Liver (tissue), 3 donors: ENCODE results near the gene PCDH7.

Experiments
- ATF3 ChIP-seq: IDR thresholded peaks from 2 replicates; pipeline ENCODE4 v1.6.1; 2016; ENCODE audit warnings: antibody characterized with exemption
- CTCF ChIP-seq: fragments of 150-350 bp; IDR thresholded peaks from 2 replicates; pipeline ENCODE4 v1.5.1; 2017; ENCODE audit warnings: improper control_type of control experiment, low read depth, low read length; ENCODE audit not compliant: missing input control
- RAD21 ChIP-seq, 2 donors: IDR thresholded peaks; 2 replicates each; pipeline ENCODE4 v1.6.1; 2016; ENCODE audit warnings: antibody characterized with exemption in 2 of 2, mild to moderate bottlenecking in 2 of 2
- TF ChIP-seq, protein P1 (sequence below): IDR thresholded peaks from 2 replicates; pipeline ENCODE4 v1.6.1; 2016; ENCODE audit warnings: antibody characterized with exemption, mild to moderate bottlenecking
- donor health status: healthy.
- donor health status: healthy.

DNA sequence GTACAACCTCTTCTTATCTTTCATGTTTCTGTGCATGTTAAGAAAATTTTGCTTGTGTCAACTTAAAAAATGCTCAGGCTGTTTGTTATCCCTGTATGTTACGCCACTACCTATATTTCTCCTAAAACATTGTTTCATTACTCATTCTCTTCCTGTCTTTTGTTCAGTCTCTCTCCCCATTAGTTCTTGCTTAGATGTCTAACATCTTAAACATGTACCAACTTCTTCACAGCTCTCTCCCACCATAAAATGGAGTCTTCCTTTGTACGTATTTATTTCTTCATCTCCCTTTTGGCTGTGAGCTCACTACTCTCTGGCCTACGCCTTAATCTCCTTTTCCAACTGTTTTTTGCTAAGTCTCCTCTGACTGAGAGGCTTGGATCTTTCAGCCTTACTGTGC lies 36.4 kb downstream of the PCDH7 start:
- no peak for TF ChIP-seq CTCF
- TF ChIP-seq, protein P1, sequence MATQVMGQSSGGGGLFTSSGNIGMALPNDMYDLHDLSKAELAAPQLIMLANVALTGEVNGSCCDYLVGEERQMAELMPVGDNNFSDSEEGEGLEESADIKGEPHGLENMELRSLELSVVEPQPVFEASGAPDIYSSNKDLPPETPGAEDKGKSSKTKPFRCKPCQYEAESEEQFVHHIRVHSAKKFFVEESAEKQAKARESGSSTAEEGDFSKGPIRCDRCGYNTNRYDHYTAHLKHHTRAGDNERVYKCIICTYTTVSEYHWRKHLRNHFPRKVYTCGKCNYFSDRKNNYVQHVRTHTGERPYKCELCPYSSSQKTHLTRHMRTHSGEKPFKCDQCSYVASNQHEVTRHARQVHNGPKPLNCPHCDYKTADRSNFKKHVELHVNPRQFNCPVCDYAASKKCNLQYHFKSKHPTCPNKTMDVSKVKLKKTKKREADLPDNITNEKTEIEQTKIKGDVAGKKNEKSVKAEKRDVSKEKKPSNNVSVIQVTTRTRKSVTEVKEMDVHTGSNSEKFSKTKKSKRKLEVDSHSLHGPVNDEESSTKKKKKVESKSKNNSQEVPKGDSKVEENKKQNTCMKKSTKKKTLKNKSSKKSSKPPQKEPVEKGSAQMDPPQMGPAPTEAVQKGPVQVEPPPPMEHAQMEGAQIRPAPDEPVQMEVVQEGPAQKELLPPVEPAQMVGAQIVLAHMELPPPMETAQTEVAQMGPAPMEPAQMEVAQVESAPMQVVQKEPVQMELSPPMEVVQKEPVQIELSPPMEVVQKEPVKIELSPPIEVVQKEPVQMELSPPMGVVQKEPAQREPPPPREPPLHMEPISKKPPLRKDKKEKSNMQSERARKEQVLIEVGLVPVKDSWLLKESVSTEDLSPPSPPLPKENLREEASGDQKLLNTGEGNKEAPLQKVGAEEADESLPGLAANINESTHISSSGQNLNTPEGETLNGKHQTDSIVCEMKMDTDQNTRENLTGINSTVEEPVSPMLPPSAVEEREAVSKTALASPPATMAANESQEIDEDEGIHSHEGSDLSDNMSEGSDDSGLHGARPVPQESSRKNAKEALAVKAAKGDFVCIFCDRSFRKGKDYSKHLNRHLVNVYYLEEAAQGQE: no peak
- no peak for TF ChIP-seq ATF3
- TF ChIP-seq RAD21 (IDR thresholded peaks at IDR 0.05): no peak
